OCI-LY7 (cell line): Measurements from ENCODE around the gene POFUT1. TPM values are rescaled to one million over a fixed set of nuclear protein-coding genes. Genes with fewer than 3 reads are reported as not detected.

Experiments
- BruUV-seq: library from RNA; stranded (reverse); fragments of 400-500 nt; replicated peaks from 2 replicates; lab custom pipeline; 2021; lab: Mats Ljungman, UMichigan
- CTCF ChIA-PET: fragments of 300-600 bp; sonication (Branson Sonifier 250); formaldehyde crosslinking; loops from one replicate; lab custom pipeline; 2022; ENCODE audit warnings: antibody characterized with exemption; ENCODE audit not compliant: unreplicated experiment; lab: Charles Lee
- POLR2A ChIA-PET: fragments of 300-600 bp; sonication (Branson Sonifier 250); formaldehyde crosslinking; loops from one replicate; lab custom pipeline; 2022; ENCODE audit warnings: antibody characterized with exemption; lab: Charles Lee
- DNase-seq: peaks from one replicate; pipeline ENCODE4 v3.0.0-alpha.2; 2015; ENCODE audit warnings: low spot score
- H2AFZ ChIP-seq: fragments of 200-600 bp; sonication (generic), shearing (Covaris generic); 2 replicates; pipeline ENCODE4 v1.6.1; 2014; ENCODE audit warnings: mild to moderate bottlenecking, antibody characterized with exemption, low read length, moderate library complexity
- H3K27ac ChIP-seq: fragments of 200-600 bp; sonication (generic); 2 replicates; pipeline ENCODE4 v1.5.1; 2014; ENCODE audit warnings: mixed run types, low read depth, mild to moderate bottlenecking, moderate library complexity, low read length, inconsistent platforms; ENCODE audit not compliant: poor library complexity, severe bottlenecking
- H3K36me3 ChIP-seq: fragments of 200-600 bp; sonication (generic); 2 replicates; pipeline ENCODE4 v1.6.1; 2014; ENCODE audit warnings: mild to moderate bottlenecking, antibody characterized with exemption, low read length, moderate library complexity, mixed read lengths; ENCODE audit not compliant: insufficient read depth
- H3K4me1 ChIP-seq: fragments of 200-600 bp; sonication (generic); 2 replicates; pipeline ENCODE4 v1.5.1; 2014; ENCODE audit warnings: mild to moderate bottlenecking, low read length; ENCODE audit not compliant: insufficient read depth, poor library complexity, severe bottlenecking
- H3K4me2 ChIP-seq: fragments of 200-600 bp; sonication (generic); 2 replicates; pipeline ENCODE4 v1.6.1; 2014; ENCODE audit warnings: mild to moderate bottlenecking, low read length
- H3K4me3 ChIP-seq: fragments of 200-600 bp; sonication (generic); 2 replicates; pipeline ENCODE4 v1.5.1; 2014; ENCODE audit warnings: mild to moderate bottlenecking, low read depth, low read length; ENCODE audit not compliant: poor library complexity, severe bottlenecking
- H3K79me2 ChIP-seq: fragments of 200-600 bp; sonication (generic); 2 replicates; pipeline ENCODE4 v1.6.1; 2016; ENCODE audit warnings: low read depth, mild to moderate bottlenecking, low read length, moderate library complexity, mixed read lengths; ENCODE audit not compliant: insufficient read depth
- H3K9me2 ChIP-seq: fragments of 200-600 bp; sonication (generic); 2 replicates; pipeline ENCODE4 v1.6.1; 2016; ENCODE audit warnings: mild to moderate bottlenecking, low read length, mixed read lengths; ENCODE audit not compliant: insufficient read depth
- H3K9me3 ChIP-seq: fragments of 200-600 bp; sonication (generic); 2 replicates; pipeline ENCODE4 v1.6.1; 2014; ENCODE audit warnings: mild to moderate bottlenecking, mixed run types, low read length, mixed read lengths
- H4K20me1 ChIP-seq: fragments of 200-600 bp; sonication (generic); 2 replicates; pipeline ENCODE4 v1.6.1; 2014; ENCODE audit warnings: mild to moderate bottlenecking, antibody characterized with exemption, low read length, moderate library complexity, mixed read lengths; ENCODE audit not compliant: insufficient read depth
- CTCF ChIP-seq: fragments of 200-600 bp; sonication (generic); conservative IDR thresholded peaks from 2 replicates; pipeline ENCODE4 v1.5.1; 2014; ENCODE audit warnings: mild to moderate bottlenecking, antibody characterized with exemption, low read length, moderate library complexity, mixed read lengths
- EZH2phosphoT487 ChIP-seq: fragments of 200-600 bp; sonication (generic); IDR thresholded peaks from 2 replicates; pipeline ENCODE4 v1.6.1; 2018; ENCODE audit warnings: low read depth, borderline replicate concordance, mild to moderate bottlenecking, mixed run types, antibody characterized with exemption, low read length, moderate library complexity, mixed read lengths
- intact Hi-C: fragments of 100-400 bp; cut with micrococcal nuclease; formaldehyde crosslinking; loops from one replicate; pipeline ENCODE4 v1.10.0; 2022; ENCODE audit not compliant: unreplicated experiment
- total RNA-seq, 2 experiments: library from RNA; depleted of rRNA in 1 of 2; stranded (reverse); fragments of >200 nt in 1 of 2; shearing (Covaris generic) in 1 of 2; gene quantifications; 2 replicates each; pipeline ENCODE4 v1.2.3, GENCODE V29; 2014 to 2022

Gene POFUT1
- total RNA-seq, 2 experiments from 2014 or later: 21.4 to 33.1 TPM

GRCh38 chr20:32248043-32248442 is 40.4 kb downstream of the POFUT1 start:
- H4K20me1 ChIP-seq: no peaks in the 10 kb centered on the region
- no peak overlapping the region for H3K4me3 ChIP-seq
- H3K27ac ChIP-seq: no peak overlapping the region
- no peak overlapping the region for H3K4me2 ChIP-seq
- no peaks in the 10 kb centered on the region for H3K79me2 ChIP-seq
- intact Hi-C loops: no loop called here
- no TSS peak for BruUV-seq
- no peaks in the 10 kb centered on the region for H3K9me3 ChIP-seq
- H2AFZ ChIP-seq: no peak overlapping the region
- CTCF ChIA-PET: no interaction called here
- TF ChIP-seq EZH2phosphoT487 (no peak), CTCF (no peak)
- no peak for DNase-seq
- POLR2A ChIA-PET: no interaction called here
- no peaks in the 10 kb centered on the region for H3K36me3 ChIP-seq
- H3K4me1 ChIP-seq: peaks cover 7% of the 10 kb centered on the region
- H3K9me2 ChIP-seq: no peaks in the 10 kb centered on the region

- intact Hi-C loops: no loop called here
- Histone ChIP-seq H3K4me2 (no peak overlapping the region), H3K9me3 (no peaks in the 10 kb centered on the region), H3K36me3 (no peaks in the 10 kb centered on the region), H4K20me1 (no peaks in the 10 kb centered on the region), H3K27ac (no peak overlapping the region), H3K79me2 (no peaks in the 10 kb centered on the region), H2AFZ (no peak overlapping the region), H3K4me3 (no peak overlapping the region), H3K4me1 (peaks cover 7% of the 10 kb centered on the region), H3K9me2 (no peaks in the 10 kb centered on the region)
- ChIA-PET POLR2A (interaction anchor here (0.7 kb wide), 2 partner anchors 1652 to 1731 kb away, joined by 3 to 4 read pairs; no protein-coding TSS in a partner anchor), CTCF (no interaction called here)
- TF ChIP-seq CTCF (no peak), EZH2phosphoT487 (no peak)
- no peak for DNase-seq
- BruUV-seq: no TSS peak
Measured at GRCh38 chr20:32249030-32249738, 41.5 kb downstream of the POFUT1 start.

- Histone ChIP-seq H3K27ac (no peak overlapping the region), H3K4me1 (peaks cover 13% of the 10 kb centered on the region), H3K9me3 (no peaks in the 10 kb centered on the region), H3K36me3 (no peaks in the 10 kb centered on the region), H2AFZ (no peak overlapping the region), H3K4me2 (no peak overlapping the region), H3K79me2 (no peaks in the 10 kb centered on the region), H3K4me3 (no peak overlapping the region), H4K20me1 (no peaks in the 10 kb centered on the region), H3K9me2 (no peaks in the 10 kb centered on the region)
- BruUV-seq: no TSS peak
- ChIA-PET POLR2A (interaction anchor here (0.6 kb wide), 1 partner anchor 74 kb away, joined by 3 read pairs; no protein-coding TSS in a partner anchor), CTCF (no interaction called here)
- no peak for DNase-seq
- intact Hi-C loops: no loop called here
- TF ChIP-seq CTCF: no peak
- TF ChIP-seq EZH2phosphoT487: no peak
Measured at GRCh38 chr20:32251470-32251869, 43.8 kb downstream of the POFUT1 start.
